ENCODE measurements around the gene MED22. TPM values are rescaled to one million over a fixed set of nuclear protein-coding genes. Genes with fewer than 3 reads are reported as not detected.
A peak's percentile ranks its signal among the peaks of the same experiment; 100 is the strongest.
"Not testable (repeated sequence)": the region's sequence is repeated elsewhere in the genome, so short reads cannot be mapped to it uniquely, and the experiment has no call there.

MED22 gene
- polyA plus RNA-seq, 1 experiment: 14.1 TPM

DNA sequence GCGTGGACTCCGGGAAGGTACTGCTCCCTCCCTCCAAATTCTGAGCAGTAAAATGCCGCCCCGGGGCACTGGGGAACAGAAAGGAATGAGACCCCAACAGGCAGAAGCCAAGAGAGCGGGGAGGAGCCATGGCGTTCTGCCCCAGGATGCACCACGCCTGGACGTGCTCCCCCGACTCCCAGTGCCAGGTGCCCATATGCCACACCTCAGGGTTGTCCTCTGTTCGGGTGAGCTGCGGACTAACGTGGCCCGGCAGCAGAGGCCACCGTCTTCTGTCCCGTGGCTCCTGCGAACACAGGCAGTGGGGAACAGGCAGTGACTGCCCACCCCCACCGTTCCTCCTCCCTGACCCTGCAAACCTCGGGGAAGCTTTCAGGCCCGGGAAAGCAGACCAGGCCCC is 16.7 kb downstream of the MED22 start:
- no peaks in the 10 kb centered on the region for H3K9me3 ChIP-seq (ENCODE audit: control insufficient read depth, insufficient read depth, low read length)
- H3K27ac ChIP-seq (ENCODE audit: low read depth, low read length): no peak overlapping the region
- POLR2A ChIA-PET: interaction anchor here (0.8 kb wide), 1 partner anchor 17 kb away, joined by 3 read pairs; the partner anchor contains the start of genes MED22 and RPL7A
- CTCF ChIA-PET: interaction anchor here (1.2 to 2.0 kb wide), 2 partner anchors 92 to 145 kb away, joined by 4 to 12 read pairs; no protein-coding TSS in a partner anchor
- DNase-seq (ENCODE audit: low read depth, low spot score): no peak
- H3K4me3 ChIP-seq (ENCODE audit: low read depth, low read length): no peak overlapping the region
- no peak for TF ChIP-seq CTCF (IDR thresholded peaks at IDR 0.05; ENCODE audit: low read depth, low read length)
- H3K27me3 ChIP-seq (ENCODE audit: control insufficient read depth, insufficient read depth, low read length): no peaks in the 10 kb centered on the region

- CTCF ChIA-PET: interaction anchor here (0.8 to 2.0 kb wide), 6 partner anchors 12 to 182 kb away, joined by 3 to 12 read pairs (median 4); no protein-coding TSS in a partner anchor
- H3K27ac ChIP-seq (ENCODE audit: low read depth, low read length); H3K27me3 ChIP-seq (ENCODE audit: control insufficient read depth, insufficient read depth, low read length); H3K9me3 ChIP-seq (ENCODE audit: control insufficient read depth, insufficient read depth, low read length); H3K4me3 ChIP-seq (ENCODE audit: low read depth, low read length); DNase-seq (ENCODE audit: low read depth, low spot score): not testable (repeated sequence)
- TF ChIP-seq CTCF (IDR thresholded peaks at IDR 0.05; ENCODE audit: low read depth, low read length): peak; percentile 48
- POLR2A ChIA-PET: interaction anchor here (0.8 kb wide), 1 partner anchor 18 kb away, joined by 3 read pairs; the partner anchor contains the start of genes MED22 and RPL7A
Measured at GRCh38 chr9:133329306-133330156, 18.4 kb downstream of the MED22 start.

- Histone ChIP-seq H3K9me3 (ENCODE audit: control insufficient read depth, insufficient read depth, low read length) (no peaks in the 10 kb centered on the region; the same call in 1 of the 2 replicates), H3K4me3 (ENCODE audit: low read depth, low read length) (no peak overlapping the region), H3K27ac (ENCODE audit: low read depth, low read length) (no peak overlapping the region), H3K27me3 (ENCODE audit: control insufficient read depth, insufficient read depth, low read length) (peaks cover 2% of the 10 kb centered on the region)
- no peak for DNase-seq (ENCODE audit: low read depth, low spot score)
- no peak for TF ChIP-seq CTCF (IDR thresholded peaks at IDR 0.05; ENCODE audit: low read depth, low read length)
- ChIA-PET POLR2A (no interaction called here), CTCF (no interaction called here)
Measured at GRCh38 chr9:133327834-133328484, 20.0 kb downstream of the MED22 start.

DNA sequence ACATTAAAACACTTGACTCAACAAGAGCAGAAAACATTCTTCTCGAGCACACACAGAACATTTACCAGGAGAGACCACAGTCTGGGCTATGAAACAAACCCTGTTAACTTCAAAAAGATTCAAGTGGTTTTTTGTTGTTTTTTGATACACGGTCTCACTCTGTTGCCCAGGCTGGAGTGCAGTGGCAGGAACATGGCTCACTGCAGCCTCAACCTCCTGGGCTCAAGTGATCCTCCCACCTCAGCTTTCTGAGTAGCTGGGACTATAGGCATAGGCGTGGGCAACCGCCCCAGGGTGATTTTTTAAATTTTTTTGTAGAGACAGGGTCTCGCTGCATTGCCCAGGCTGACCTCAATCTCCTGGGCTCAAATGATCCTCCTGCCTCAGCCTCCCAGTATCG is 20.9 kb downstream of the MED22 start:
- POLR2A ChIA-PET; H3K4me3 ChIP-seq (ENCODE audit: low read depth, low read length); CTCF ChIA-PET; DNase-seq (ENCODE audit: low read depth, low spot score); H3K27ac ChIP-seq (ENCODE audit: low read depth, low read length); H3K27me3 ChIP-seq (ENCODE audit: control insufficient read depth, insufficient read depth, low read length); H3K9me3 ChIP-seq (ENCODE audit: control insufficient read depth, insufficient read depth, low read length): not testable (repeated sequence)

GRCh38 chr9:133323991-133324703 is 23.8 kb downstream of the MED22 start:
- Histone ChIP-seq H3K9me3 (ENCODE audit: control insufficient read depth, insufficient read depth, low read length) (no peaks in the 10 kb centered on the region; the same call in 1 of the 2 replicates), H3K27me3 (ENCODE audit: control insufficient read depth, insufficient read depth, low read length) (peaks cover 5% of the 10 kb centered on the region), H3K27ac (ENCODE audit: low read depth, low read length) (no peak overlapping the region), H3K4me3 (ENCODE audit: low read depth, low read length) (no peak overlapping the region)
- ChIA-PET POLR2A (no interaction called here), CTCF (no interaction called here)
- no peak for TF ChIP-seq CTCF (IDR thresholded peaks at IDR 0.05; ENCODE audit: low read depth, low read length)
- DNase-seq (ENCODE audit: low read depth, low spot score): no peak
